HG03159 (cell line): Measurements from ENCODE around the gene SNX9.

ENCODE experiments used
- ATAC-seq: cut with Tn5 transposase; IDR thresholded peaks from one replicate; pipeline ENCODE4 v1.9.1; 2021; ENCODE audit warnings: mild to moderate bottlenecking, moderate library complexity; ENCODE audit not compliant: unreplicated experiment

SNX9 gene

GRCh38 chr6:157800420-157801237 lies 22.4 kb upstream of the SNX9 start:
- ATAC-seq, result peak; percentile 93

GRCh38 chr6:157804448-157805327 lies 18.4 kb upstream of the SNX9 start:
- ATAC-seq, result no peak

- ATAC-seq, result no peak
Measured at GRCh38 chr6:157806131-157806855, 16.8 kb upstream of the SNX9 start.

- ATAC-seq, result no peak
Measured at GRCh38 chr6:157806856-157807215, 16.2 kb upstream of the SNX9 start.

- ATAC-seq, result no peak
Measured at GRCh38 chr6:157808405-157808950, 14.6 kb upstream of the SNX9 start.

- no peak for ATAC-seq
Measured at GRCh38 chr6:157809613-157810012, 13.4 kb upstream of the SNX9 start.

- no peak for ATAC-seq
Measured at GRCh38 chr6:157811137-157811475, 11.9 kb upstream of the SNX9 start.

GRCh38 chr6:157811476-157812173 lies 11.4 kb upstream of the SNX9 start:
- ATAC-seq, result no peak

GRCh38 chr6:157812425-157813171 lies 10.4 kb upstream of the SNX9 start:
- no peak for ATAC-seq

GRCh38 chr6:157813191-157813590 lies 9.9 kb upstream of the SNX9 start:
- no peak for ATAC-seq

GRCh38 chr6:157813750-157814455 lies 9.1 kb upstream of the SNX9 start:
- no peak for ATAC-seq

- ATAC-seq, result no peak
Measured at GRCh38 chr6:157814883-157815282, 8.2 kb upstream of the SNX9 start.

GRCh38 chr6:157821342-157822033 lies 1.6 kb upstream of the SNX9 start:
- no peak for ATAC-seq

GRCh38 chr6:157822245-157823000 lies 623 bp upstream of the SNX9 start:
- no peak for ATAC-seq

GRCh38 chr6:157823528-157824370 lies 703 bp downstream of the SNX9 start:
- peak; percentile 49 for ATAC-seq

- ATAC-seq, result no peak
Measured at GRCh38 chr6:157825243-157825904, 2.3 kb downstream of the SNX9 start.
